RWPE1 (cell line): ENCODE results near the gene STT3B.

Experiments used
- CTCF ChIA-PET: fragments of 350-600 bp; sonication (Branson Sonifier 250); formaldehyde crosslinking; extraction: SDS; loops from one replicate; lab custom pipeline; 2021; lab: Yijun Ruan, JAX
- POLR2A ChIA-PET: fragments of 400-600 bp; formaldehyde crosslinking; extraction: SDS; loops from one replicate; lab custom pipeline; 2020; ENCODE audit warnings: antibody characterized with exemption; ENCODE audit not compliant: low non-redundant PET; lab: Yijun Ruan, JAX
- DNase-seq: peaks from one replicate; pipeline ENCODE4 v3.0.0; 2012; ENCODE audit warnings: low spot score
- H3K27ac ChIP-seq: fragments of 450-650 bp; 2 replicates; pipeline ENCODE4 v1.5.1; 2017
- TF ChIP-seq, protein P1 (sequence below): fragments of 450-650 bp; conservative IDR thresholded peaks from 2 replicates; pipeline ENCODE4 v1.5.1; 2017; ENCODE audit warnings: low read depth, mild to moderate bottlenecking

Gene STT3B

DNA sequence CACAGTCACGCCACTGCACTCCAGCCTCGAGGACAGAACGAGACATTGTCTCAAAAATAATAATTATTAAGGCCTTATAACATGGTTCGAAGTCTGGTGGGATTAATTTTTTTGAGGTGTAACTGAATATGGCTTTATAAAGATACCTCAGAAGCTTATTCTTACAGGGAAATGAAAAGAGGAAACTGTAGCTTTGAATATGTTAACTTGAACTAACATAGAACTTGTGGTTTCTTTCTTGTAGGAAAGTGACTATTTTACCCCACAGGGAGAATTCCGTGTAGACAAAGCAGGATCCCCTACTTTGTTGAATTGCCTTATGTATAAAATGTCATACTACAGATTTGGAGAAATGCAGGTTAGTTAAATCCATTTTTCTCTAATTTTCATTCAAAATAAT lies 96.3 kb downstream of the STT3B start:
- TF ChIP-seq, protein P1, sequence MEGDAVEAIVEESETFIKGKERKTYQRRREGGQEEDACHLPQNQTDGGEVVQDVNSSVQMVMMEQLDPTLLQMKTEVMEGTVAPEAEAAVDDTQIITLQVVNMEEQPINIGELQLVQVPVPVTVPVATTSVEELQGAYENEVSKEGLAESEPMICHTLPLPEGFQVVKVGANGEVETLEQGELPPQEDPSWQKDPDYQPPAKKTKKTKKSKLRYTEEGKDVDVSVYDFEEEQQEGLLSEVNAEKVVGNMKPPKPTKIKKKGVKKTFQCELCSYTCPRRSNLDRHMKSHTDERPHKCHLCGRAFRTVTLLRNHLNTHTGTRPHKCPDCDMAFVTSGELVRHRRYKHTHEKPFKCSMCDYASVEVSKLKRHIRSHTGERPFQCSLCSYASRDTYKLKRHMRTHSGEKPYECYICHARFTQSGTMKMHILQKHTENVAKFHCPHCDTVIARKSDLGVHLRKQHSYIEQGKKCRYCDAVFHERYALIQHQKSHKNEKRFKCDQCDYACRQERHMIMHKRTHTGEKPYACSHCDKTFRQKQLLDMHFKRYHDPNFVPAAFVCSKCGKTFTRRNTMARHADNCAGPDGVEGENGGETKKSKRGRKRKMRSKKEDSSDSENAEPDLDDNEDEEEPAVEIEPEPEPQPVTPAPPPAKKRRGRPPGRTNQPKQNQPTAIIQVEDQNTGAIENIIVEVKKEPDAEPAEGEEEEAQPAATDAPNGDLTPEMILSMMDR, result no peak
- ChIA-PET POLR2A (no interaction called here), CTCF (no interaction called here)
- no peak for DNase-seq
- H3K27ac ChIP-seq, result no peak overlapping the region

DNA sequence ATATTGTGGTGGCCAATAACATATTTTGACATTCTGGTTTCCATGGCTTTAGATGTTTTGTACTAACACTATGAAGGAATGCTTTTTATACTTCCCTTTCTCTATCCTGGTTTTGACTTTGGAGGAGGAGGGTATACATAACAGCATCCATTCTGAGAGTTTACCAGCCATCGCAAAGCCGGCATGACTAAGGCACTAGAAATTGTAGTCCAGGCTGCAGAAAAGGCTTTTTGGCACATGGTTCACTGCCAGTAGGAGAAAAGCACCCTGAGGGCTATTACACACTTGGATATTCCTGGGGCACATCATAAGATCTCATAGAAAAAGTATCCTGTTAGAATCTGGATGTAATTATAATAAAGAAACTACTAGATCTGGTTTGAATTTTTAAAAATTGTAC lies 101.8 kb downstream of the STT3B start:
- TF ChIP-seq, protein P1, result no peak
- H3K27ac ChIP-seq, result no peak overlapping the region
- CTCF ChIA-PET, result no interaction called here
- DNase-seq, result no peak
- POLR2A ChIA-PET, result no interaction called here

DNA sequence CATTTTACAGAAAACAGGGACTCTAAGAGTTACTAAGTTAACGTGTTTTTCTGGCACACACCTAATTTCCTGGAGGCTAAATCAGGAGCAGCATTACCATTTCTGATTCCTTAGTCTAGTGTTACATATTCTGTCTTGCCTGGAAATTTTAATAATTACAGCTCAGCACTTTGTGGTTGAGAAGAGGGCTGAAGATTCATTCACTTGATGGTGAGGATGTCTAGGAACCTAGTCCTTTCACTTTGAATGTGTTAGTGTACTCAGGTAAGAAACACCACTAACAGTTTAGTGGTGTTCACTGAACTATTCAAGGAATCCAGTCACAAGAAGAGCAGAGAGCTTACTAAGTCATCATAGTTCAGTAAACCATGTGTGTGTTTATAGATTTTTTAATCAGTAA lies 102.8 kb downstream of the STT3B start:
- POLR2A ChIA-PET, result no interaction called here
- no peak for DNase-seq
- no peak overlapping the region for H3K27ac ChIP-seq
- TF ChIP-seq, protein P1, result no peak
- CTCF ChIA-PET, result interaction anchor here (0.6 kb wide), 1 partner anchor 510 kb away, joined by 3 read pairs; no protein-coding TSS in a partner anchor

DNA sequence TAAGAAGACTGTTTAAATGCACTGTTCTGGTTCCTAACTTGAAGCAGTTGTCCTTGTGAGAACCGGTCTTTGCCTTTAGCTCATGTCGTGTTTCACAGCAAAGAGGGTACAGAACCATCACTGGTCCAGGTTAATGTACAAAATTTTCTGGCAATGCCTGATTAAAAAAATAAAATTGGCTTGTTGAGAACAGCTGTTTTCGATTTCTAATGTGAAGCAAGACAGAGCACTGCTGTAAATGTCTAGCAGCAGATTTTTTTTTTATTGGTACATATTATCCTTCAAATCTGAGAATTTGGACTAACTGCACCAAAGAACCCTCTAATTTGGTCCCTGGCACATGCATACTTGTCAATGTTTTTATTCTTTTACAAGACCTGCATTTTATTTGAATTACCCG lies 103.3 kb downstream of the STT3B start:
- TF ChIP-seq, protein P1, result no peak
- ChIA-PET POLR2A (no interaction called here), CTCF (no interaction called here)
- H3K27ac ChIP-seq, result no peak overlapping the region
- no peak for DNase-seq

DNA sequence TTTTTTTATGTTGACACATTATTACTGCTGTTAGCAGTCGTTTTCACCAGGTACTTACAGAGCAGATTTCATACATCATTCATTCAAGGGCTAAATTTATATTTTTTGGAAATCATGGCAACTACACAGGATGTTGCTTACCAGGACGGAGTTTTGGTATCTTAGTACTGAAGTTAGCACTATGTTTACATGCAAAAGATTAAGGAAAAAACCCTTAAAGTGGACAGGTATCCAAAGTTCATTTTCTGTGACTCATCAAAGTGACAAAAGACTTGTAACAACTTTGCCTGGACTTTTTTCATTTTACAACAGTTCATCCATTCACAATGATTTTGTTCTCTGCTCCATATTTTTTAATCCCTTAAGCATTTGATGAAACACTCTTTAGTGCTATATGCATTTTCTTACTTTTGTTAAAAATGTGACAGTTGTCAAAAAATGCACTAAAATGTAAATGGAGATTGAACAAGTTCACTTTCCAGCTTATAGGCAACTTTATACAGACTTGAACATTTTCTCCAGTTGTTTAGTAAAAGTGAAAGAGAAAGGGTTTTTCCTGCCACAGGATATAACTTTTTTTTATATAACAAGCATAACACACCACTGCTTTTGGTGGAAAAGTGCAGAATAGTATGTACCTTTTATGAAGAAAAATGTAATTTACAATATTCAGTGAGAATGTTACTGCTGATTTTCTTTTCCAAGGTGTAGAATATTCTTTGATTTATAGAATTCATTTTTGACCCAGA lies 104.1 kb downstream of the STT3B start:
- ChIA-PET POLR2A (no interaction called here), CTCF (no interaction called here)
- H3K27ac ChIP-seq, result no peak overlapping the region
- TF ChIP-seq, protein P1, result no peak
- no peak for DNase-seq

DNA sequence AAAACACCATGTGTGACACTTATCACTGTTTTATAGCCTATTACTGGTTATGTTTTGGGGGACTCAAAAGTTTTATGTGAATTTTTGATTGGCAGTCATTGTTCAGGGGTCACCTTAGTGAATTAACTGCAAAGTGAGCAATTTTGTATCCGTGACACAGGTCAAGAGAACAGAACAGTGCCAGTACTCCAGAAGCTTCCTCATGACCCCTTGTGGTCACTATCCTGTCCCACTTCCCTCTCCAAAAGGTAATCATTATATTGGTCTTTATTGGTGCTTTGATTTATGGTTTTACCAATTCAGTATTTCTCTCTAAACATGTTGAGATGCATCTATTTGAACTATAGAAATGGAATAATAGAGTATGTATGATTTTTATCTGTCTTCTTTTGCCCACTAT lies 107.1 kb downstream of the STT3B start:
- CTCF ChIA-PET, result no interaction called here
- no peak for DNase-seq
- TF ChIP-seq, protein P1, result no peak
- no peak overlapping the region for H3K27ac ChIP-seq
- POLR2A ChIA-PET, result no interaction called here
